ENCODE results near the gene NLRP5.

GRCh38 chr19:56026769-56027168 lies 40.2 kb downstream of the NLRP5 start:
- TF ChIP-seq, protein P1, sequence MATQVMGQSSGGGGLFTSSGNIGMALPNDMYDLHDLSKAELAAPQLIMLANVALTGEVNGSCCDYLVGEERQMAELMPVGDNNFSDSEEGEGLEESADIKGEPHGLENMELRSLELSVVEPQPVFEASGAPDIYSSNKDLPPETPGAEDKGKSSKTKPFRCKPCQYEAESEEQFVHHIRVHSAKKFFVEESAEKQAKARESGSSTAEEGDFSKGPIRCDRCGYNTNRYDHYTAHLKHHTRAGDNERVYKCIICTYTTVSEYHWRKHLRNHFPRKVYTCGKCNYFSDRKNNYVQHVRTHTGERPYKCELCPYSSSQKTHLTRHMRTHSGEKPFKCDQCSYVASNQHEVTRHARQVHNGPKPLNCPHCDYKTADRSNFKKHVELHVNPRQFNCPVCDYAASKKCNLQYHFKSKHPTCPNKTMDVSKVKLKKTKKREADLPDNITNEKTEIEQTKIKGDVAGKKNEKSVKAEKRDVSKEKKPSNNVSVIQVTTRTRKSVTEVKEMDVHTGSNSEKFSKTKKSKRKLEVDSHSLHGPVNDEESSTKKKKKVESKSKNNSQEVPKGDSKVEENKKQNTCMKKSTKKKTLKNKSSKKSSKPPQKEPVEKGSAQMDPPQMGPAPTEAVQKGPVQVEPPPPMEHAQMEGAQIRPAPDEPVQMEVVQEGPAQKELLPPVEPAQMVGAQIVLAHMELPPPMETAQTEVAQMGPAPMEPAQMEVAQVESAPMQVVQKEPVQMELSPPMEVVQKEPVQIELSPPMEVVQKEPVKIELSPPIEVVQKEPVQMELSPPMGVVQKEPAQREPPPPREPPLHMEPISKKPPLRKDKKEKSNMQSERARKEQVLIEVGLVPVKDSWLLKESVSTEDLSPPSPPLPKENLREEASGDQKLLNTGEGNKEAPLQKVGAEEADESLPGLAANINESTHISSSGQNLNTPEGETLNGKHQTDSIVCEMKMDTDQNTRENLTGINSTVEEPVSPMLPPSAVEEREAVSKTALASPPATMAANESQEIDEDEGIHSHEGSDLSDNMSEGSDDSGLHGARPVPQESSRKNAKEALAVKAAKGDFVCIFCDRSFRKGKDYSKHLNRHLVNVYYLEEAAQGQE (IDR thresholded peaks at IDR 0.05; ENCODE audit: insufficient read depth in 1 of 2, low read depth in 2 of 2, low read length in 1 of 2), result no peak
- no peak for TF ChIP-seq POLR2AphosphoS5 (IDR thresholded peaks at IDR 0.05; ENCODE audit: low read depth, low read length)
- TF ChIP-seq, protein P2, sequence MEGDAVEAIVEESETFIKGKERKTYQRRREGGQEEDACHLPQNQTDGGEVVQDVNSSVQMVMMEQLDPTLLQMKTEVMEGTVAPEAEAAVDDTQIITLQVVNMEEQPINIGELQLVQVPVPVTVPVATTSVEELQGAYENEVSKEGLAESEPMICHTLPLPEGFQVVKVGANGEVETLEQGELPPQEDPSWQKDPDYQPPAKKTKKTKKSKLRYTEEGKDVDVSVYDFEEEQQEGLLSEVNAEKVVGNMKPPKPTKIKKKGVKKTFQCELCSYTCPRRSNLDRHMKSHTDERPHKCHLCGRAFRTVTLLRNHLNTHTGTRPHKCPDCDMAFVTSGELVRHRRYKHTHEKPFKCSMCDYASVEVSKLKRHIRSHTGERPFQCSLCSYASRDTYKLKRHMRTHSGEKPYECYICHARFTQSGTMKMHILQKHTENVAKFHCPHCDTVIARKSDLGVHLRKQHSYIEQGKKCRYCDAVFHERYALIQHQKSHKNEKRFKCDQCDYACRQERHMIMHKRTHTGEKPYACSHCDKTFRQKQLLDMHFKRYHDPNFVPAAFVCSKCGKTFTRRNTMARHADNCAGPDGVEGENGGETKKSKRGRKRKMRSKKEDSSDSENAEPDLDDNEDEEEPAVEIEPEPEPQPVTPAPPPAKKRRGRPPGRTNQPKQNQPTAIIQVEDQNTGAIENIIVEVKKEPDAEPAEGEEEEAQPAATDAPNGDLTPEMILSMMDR (IDR thresholded peaks at IDR 0.05), result no peak
- TF ChIP-seq TCF7L2 (IDR thresholded peaks at IDR 0.05; ENCODE audit: low read depth, low read length), result no peak
- TF ChIP-seq SIN3A (IDR thresholded peaks at IDR 0.05; ENCODE audit: borderline replicate concordance, insufficient read depth, low read depth, low read length), result no peak
